Spleen (tissue), 7 donors: ENCODE data around the gene ETF1.

Source experiments
- CTCF ChIP-seq, 11 experiments: fragments of 200-600 bp in 7 of 11; fragments of 450-650 bp in 4 of 11; sonication (generic) in 4 of 11; IDR thresholded peaks in 8 of 11; conservative IDR thresholded peaks in 3 of 11; 1 replicate in 7 of 11; 2 replicates in 4 of 11; pipeline versions ENCODE4 v1.4.0 to v1.8.0; 2016 to 2021; ENCODE audit warnings: antibody characterized with exemption in 11 of 11, inconsistent platforms in 4 of 11, mild to moderate bottlenecking in 1 of 11
- POLR2A ChIP-seq, 3 donors: fragments of 450-650 bp; IDR thresholded peaks; one replicate each; pipeline ENCODE4 v1.5.1; 2017; ENCODE audit warnings: antibody characterized with exemption in 3 of 3, mild to moderate bottlenecking in 1 of 3
- POLR2AphosphoS5 ChIP-seq, 3 donors: sonication (generic); formaldehyde crosslinking; IDR thresholded peaks; one replicate each; pipeline ENCODE4 v1.5.1; 2017; ENCODE audit warnings: antibody characterized with exemption in 3 of 3
- donor health status: DM: no; HTN: no; CAD: no; lungs with moderate emphysema.
- donor health status: DM: no; HTN: no; CAD: no.
- donor health status: DM: no; HTN: no; CAD: no.

- TF ChIP-seq POLR2AphosphoS5 (IDR thresholded peaks at IDR 0.05) (no peak), CTCF (IDR thresholded peaks at IDR 0.05 in 8 of 11, conservative IDR thresholded peaks at IDR 0.05 in 3 of 11) (no peak), POLR2A (IDR thresholded peaks at IDR 0.05) (no peak)
Observed at GRCh38 chr5:138491284-138491648, 51.8 kb downstream of the ETF1 start.
